Measurements from ENCODE around the gene CHST10.

The CHST10 gene

DNA sequence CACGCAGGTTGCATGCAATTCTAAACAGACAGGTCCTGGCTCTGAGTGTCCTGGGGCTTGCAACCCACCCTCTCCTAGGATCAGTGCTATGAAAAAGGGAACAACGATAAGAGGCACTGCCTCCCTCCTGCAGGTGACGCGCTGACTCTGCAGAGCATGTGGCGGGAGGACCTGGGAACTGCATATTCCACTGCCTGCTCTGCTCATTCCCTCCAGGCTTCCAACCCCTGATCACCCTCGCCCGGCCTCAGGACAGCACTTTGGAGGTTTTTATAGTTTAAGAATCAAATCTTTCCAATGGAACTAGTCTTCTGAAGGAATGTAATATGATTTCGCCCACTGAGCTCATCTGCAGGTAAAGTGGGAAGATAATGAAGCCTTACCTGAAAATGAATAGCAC, 8.5 kb downstream of the CHST10 start:
- Histone ChIP-seq H3K4me3 (replicated peaks; ENCODE audit: low read depth, low read length) (no peak overlapping the region), H3K36me3 (ENCODE audit: control insufficient read depth, insufficient read depth, low read length) (peaks cover 14% of the 10 kb centered on the region), H3K27me3 (replicated peaks; ENCODE audit: control insufficient read depth, insufficient read depth, low read length) (no peaks in the 10 kb centered on the region)
- TF ChIP-seq, protein P1, sequence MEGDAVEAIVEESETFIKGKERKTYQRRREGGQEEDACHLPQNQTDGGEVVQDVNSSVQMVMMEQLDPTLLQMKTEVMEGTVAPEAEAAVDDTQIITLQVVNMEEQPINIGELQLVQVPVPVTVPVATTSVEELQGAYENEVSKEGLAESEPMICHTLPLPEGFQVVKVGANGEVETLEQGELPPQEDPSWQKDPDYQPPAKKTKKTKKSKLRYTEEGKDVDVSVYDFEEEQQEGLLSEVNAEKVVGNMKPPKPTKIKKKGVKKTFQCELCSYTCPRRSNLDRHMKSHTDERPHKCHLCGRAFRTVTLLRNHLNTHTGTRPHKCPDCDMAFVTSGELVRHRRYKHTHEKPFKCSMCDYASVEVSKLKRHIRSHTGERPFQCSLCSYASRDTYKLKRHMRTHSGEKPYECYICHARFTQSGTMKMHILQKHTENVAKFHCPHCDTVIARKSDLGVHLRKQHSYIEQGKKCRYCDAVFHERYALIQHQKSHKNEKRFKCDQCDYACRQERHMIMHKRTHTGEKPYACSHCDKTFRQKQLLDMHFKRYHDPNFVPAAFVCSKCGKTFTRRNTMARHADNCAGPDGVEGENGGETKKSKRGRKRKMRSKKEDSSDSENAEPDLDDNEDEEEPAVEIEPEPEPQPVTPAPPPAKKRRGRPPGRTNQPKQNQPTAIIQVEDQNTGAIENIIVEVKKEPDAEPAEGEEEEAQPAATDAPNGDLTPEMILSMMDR (IDR thresholded peaks at IDR 0.05; ENCODE audit: insufficient read depth, low read length, poor library complexity, severe bottlenecking), result no peak
- no peak for DNase-seq (ENCODE audit: extremely low read depth, insufficient read length)

DNA sequence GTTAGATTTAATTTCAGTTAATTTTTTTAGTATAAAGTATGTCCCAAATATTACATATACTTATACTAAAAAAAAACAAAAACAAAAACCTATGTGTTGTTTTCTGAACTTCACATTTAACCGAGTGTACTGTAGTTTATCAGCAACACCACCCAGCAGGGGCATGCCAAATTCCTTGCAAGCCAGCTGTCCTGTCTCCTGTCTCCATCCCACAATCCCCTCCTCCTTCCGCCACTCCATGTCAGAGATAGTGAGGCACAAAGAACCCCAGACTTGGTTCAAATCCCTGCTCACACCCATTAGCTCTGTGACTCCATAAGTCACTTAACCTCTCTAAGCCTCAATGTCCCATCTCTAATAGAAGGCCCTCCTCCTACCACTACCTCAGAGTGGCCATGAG, 9.4 kb downstream of the CHST10 start:
- no peak for DNase-seq (ENCODE audit: extremely low read depth, insufficient read length)
- Histone ChIP-seq H3K36me3 (ENCODE audit: control insufficient read depth, insufficient read depth, low read length) (peaks cover 15% of the 10 kb centered on the region), H3K4me3 (replicated peaks; ENCODE audit: low read depth, low read length) (no peak overlapping the region), H3K27me3 (replicated peaks; ENCODE audit: control insufficient read depth, insufficient read depth, low read length) (no peaks in the 10 kb centered on the region)
- TF ChIP-seq, protein P1 (IDR thresholded peaks at IDR 0.05; ENCODE audit: insufficient read depth, low read length, poor library complexity, severe bottlenecking), result no peak

DNA sequence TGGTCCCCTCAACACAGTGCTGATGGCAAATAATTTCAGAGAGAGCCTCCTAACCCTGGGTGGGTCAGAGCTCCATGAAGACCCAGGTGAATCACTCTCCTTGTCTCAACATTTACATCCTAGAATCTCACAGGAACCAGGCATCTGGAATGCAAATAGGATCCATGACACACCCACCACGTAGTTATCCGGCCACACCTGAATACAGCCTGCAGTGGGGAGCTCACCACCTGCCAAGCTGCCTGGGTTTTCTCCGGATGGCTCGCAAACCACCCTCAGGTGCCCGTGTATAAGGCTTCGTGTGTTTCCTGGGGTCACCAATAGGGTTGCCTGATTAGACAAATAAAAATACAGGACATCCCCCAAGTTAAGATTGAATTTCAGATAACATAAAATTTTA, 9.9 kb downstream of the CHST10 start:
- TF ChIP-seq, protein P1 (IDR thresholded peaks at IDR 0.05; ENCODE audit: insufficient read depth, low read length, poor library complexity, severe bottlenecking), result no peak
- no peaks in the 10 kb centered on the region for H3K27me3 ChIP-seq (replicated peaks; ENCODE audit: control insufficient read depth, insufficient read depth, low read length)
- peaks cover 15% of the 10 kb centered on the region for H3K36me3 ChIP-seq (ENCODE audit: control insufficient read depth, insufficient read depth, low read length)
- DNase-seq (ENCODE audit: extremely low read depth, insufficient read length), result no peak
- no peak overlapping the region for H3K4me3 ChIP-seq (replicated peaks; ENCODE audit: low read depth, low read length)

DNA sequence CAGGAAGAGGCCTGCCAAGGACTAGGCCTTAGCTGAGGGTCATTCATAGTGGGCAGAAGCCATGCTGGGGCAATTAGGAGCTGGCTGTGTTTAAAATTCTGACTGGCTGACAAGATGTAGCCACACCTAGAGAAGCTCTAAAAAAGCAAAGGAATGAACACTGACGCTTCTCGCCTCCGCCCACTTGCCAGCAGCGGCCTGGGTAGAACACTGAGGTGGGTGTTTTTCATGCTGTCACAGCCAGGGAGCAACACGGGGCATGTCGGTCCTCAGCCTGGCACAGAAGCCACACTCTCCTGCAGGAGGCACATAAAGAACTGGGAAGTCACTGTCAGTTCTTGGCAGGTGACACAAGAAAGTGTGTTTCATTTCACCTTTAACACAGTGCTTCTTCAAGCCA, 10.4 kb downstream of the CHST10 start:
- DNase-seq (ENCODE audit: extremely low read depth, insufficient read length), result no peak
- TF ChIP-seq, protein P1 (IDR thresholded peaks at IDR 0.05; ENCODE audit: insufficient read depth, low read length, poor library complexity, severe bottlenecking), result no peak
- Histone ChIP-seq H3K4me3 (replicated peaks; ENCODE audit: low read depth, low read length) (no peak overlapping the region), H3K27me3 (replicated peaks; ENCODE audit: control insufficient read depth, insufficient read depth, low read length) (no peaks in the 10 kb centered on the region), H3K36me3 (ENCODE audit: control insufficient read depth, insufficient read depth, low read length) (peaks cover 15% of the 10 kb centered on the region)

DNA sequence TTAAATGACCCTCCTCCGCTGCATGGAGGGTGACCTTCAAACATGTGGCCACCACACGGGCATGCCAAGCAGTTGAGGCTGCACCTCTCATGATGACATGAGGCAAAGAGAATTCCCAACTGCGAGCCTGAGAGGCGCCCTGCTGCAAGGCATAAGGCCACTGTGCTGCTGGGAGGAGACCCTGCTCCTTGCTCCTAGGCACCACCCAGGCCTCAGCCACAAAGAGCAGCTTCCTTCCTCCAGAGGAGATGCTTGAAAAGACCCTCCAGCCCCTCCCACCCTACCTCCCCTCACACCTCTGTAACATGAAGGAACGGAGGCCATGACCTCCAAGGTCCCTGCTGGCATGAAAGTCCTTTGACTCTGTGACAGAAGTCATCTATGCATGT, 11.4 kb downstream of the CHST10 start:
- Histone ChIP-seq H3K27me3 (replicated peaks; ENCODE audit: control insufficient read depth, insufficient read depth, low read length) (no peaks in the 10 kb centered on the region), H3K4me3 (replicated peaks; ENCODE audit: low read depth, low read length) (no peak overlapping the region), H3K36me3 (ENCODE audit: control insufficient read depth, insufficient read depth, low read length) (peaks cover 18% of the 10 kb centered on the region)
- no peak for DNase-seq (ENCODE audit: extremely low read depth, insufficient read length)
- TF ChIP-seq, protein P1 (IDR thresholded peaks at IDR 0.05; ENCODE audit: insufficient read depth, low read length, poor library complexity, severe bottlenecking), result no peak

DNA sequence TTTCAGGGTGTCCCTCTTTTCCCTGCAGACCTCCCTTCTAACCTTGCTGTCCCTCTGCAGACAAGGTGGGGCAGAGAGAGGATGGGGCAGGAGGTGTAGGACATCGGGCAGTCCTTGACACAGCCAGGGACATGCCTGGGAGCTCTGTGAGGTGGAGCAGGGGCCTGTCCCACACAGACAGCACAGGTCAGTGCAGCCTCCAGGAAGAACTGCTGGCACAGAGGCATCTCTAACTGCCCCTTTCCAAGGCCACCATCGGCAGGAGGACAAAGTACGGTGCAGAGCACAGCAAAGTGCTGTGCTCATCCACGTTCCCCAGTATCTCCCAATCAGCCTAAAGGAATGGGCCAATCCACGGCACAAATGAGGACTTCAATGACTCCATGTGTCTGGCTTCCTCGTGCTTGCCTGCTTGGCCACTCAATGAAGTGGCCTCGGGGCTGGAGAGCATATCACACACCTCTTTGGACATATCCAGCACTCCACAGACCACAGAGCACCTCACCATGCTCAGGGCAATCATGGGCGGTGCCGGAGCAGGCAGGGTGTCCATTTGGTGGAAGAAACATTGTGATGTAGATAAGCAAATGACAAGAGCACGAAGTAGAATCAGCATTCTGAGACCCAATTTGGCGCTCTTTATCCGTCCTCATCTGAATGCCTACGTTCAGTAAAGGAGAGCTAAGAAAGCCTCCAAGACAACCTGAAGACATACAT, 11.9 kb downstream of the CHST10 start:
- Histone ChIP-seq H3K4me3 (replicated peaks; ENCODE audit: low read depth, low read length) (no peak overlapping the region), H3K27me3 (replicated peaks; ENCODE audit: control insufficient read depth, insufficient read depth, low read length) (no peaks in the 10 kb centered on the region), H3K36me3 (ENCODE audit: control insufficient read depth, insufficient read depth, low read length) (peaks cover 18% of the 10 kb centered on the region)
- TF ChIP-seq, protein P1 (IDR thresholded peaks at IDR 0.05; ENCODE audit: insufficient read depth, low read length, poor library complexity, severe bottlenecking), result no peak
- no peak for DNase-seq (ENCODE audit: extremely low read depth, insufficient read length)

All from GM06990 (cell line).